OCI-LY1 (cell line): ENCODE measurements around the gene RAPGEF3.

Experiments used
- CTCF ChIP-seq: fragments of 200-600 bp; sonication (generic), shearing (Covaris generic); IDR thresholded peaks from 2 replicates; pipeline ENCODE4 v1.5.1; 2017; ENCODE audit warnings: mild to moderate bottlenecking, antibody characterized with exemption, low read length, moderate library complexity, mixed read lengths
- EZH2 ChIP-seq: fragments of 200-600 bp; sonication (generic), shearing (Covaris generic); IDR thresholded peaks from 2 replicates; pipeline ENCODE4 v1.8.0; 2017; ENCODE audit warnings: borderline replicate concordance, mixed run types, mild to moderate bottlenecking, antibody characterized with exemption, low read length, moderate library complexity, mixed read lengths

GRCh38 chr12:47786662-47787280 lies 28.1 kb upstream of the RAPGEF3 start:
- TF ChIP-seq CTCF, result no peak
- TF ChIP-seq EZH2, result no peak
